H1 (cell line): ENCODE data around the gene PPRC1. TPM values are rescaled to one million over a fixed set of nuclear protein-coding genes. Genes with fewer than 3 reads are reported as not detected.

Experiments
- CTCF ChIA-PET: fragments of 300-600 bp; sonication (Branson Sonifier 250); formaldehyde crosslinking; loops from one replicate; lab custom pipeline; 2021; ENCODE audit not compliant: partially characterized antibody; lab: Charles Lee
- POLR2A ChIA-PET: fragments of 300-600 bp; sonication (Branson Sonifier 250); formaldehyde crosslinking; loops from one replicate; lab custom pipeline; 2021; ENCODE audit warnings: inconsistent platforms; ENCODE audit not compliant: partially characterized antibody; lab: Charles Lee
- DNase-seq, 2 experiments: peaks; one replicate each; pipeline versions ENCODE4 v3.0.0 to v3.0.0-alpha.2; 2010 to 2022; ENCODE audit warnings: low spot score in 2 of 2, low read depth in 1 of 2, mixed read lengths in 1 of 2
- FAIRE-seq: peaks from 2 replicates; lab custom pipeline; 2011; peaks lifted over from hg19 to GRCh38; lab: Jason Lieb, UNC
- H2AFZ ChIP-seq: 2 replicates; pipeline ENCODE4 v1.8.1; 2012; ENCODE audit warnings: low read length, inconsistent platforms
- H2AK5ac ChIP-seq: 2 replicates; pipeline ENCODE4 v1.6.1; 2013; ENCODE audit warnings: low read depth, low read length
- H2BK120ac ChIP-seq: replicated peaks from 2 replicates; pipeline ENCODE3; 2013; ENCODE audit warnings: low read depth, low read length, inconsistent platforms
- H2BK12ac ChIP-seq: 2 replicates; pipeline ENCODE4 v1.6.1; 2013; ENCODE audit warnings: low read depth, low read length
- H2BK15ac ChIP-seq: 2 replicates; pipeline ENCODE4 v1.6.1; 2013; ENCODE audit warnings: low read length
- H2BK20ac ChIP-seq: 2 replicates; pipeline ENCODE4 v1.6.1; 2013; ENCODE audit warnings: low read length
- H2BK5ac ChIP-seq: 2 replicates; pipeline ENCODE4 v1.6.1; 2013; ENCODE audit warnings: low read depth, low read length
- H3K14ac ChIP-seq: 2 replicates; pipeline ENCODE4 v1.6.1; 2013; ENCODE audit warnings: inconsistent platforms; ENCODE audit not compliant: insufficient read length
- H3K18ac ChIP-seq: 2 replicates; pipeline ENCODE4 v1.6.1; 2013; ENCODE audit warnings: low read length; ENCODE audit errors: extremely low read depth
- H3K23ac ChIP-seq: 2 replicates; pipeline ENCODE4 v1.6.1; 2013; ENCODE audit warnings: inconsistent platforms; ENCODE audit not compliant: insufficient read length
- H3K23me2 ChIP-seq: 2 replicates; pipeline ENCODE4 v1.6.1; 2013; ENCODE audit warnings: low read depth, low read length
- H3K27ac ChIP-seq: 2 replicates; pipeline ENCODE4 v1.6.1; 2011; ENCODE audit warnings: low read depth, low read length, inconsistent platforms
- H3K27me3 ChIP-seq, 4 experiments: replicated peaks in 1 of 4; 1 replicate in 1 of 4; 2 replicates in 3 of 4; pipeline versions ENCODE4 v1.6.1 to v1.8.1; 2011 to 2013; ENCODE audit warnings: low read length in 3 of 4, mild to moderate bottlenecking in 3 of 4, inconsistent platforms in 2 of 4, mixed read lengths in 2 of 4, moderate library complexity in 1 of 4; ENCODE audit not compliant: control insufficient read depth in 3 of 4, insufficient read depth in 3 of 4; ENCODE audit errors: extremely low read depth in 1 of 4
- H3K36me3 ChIP-seq, 4 experiments: 2 replicates each; pipeline versions ENCODE4 v1.6.1 to v1.8.1; 2011 to 2013; ENCODE audit warnings: mild to moderate bottlenecking in 4 of 4, low read length in 3 of 4, moderate library complexity in 2 of 4, control low read depth in 1 of 4, inconsistent platforms in 1 of 4; ENCODE audit not compliant: insufficient read depth in 4 of 4, control insufficient read depth in 2 of 4
- H3K4ac ChIP-seq: replicated peaks from 2 replicates; pipeline ENCODE3; 2013; ENCODE audit warnings: low read length, low read depth, mixed read lengths, inconsistent platforms; ENCODE audit not compliant: insufficient read length
- H3K4me1 ChIP-seq, 4 experiments: replicated peaks in 1 of 4; 1 replicate in 1 of 4; 2 replicates in 3 of 4; pipeline versions ENCODE4 v1.6.1 to v1.8.1; 2011 to 2013; ENCODE audit warnings: low read length in 3 of 4, inconsistent platforms in 2 of 4, mixed read lengths in 1 of 4; ENCODE audit not compliant: insufficient read depth in 4 of 4, control insufficient read depth in 3 of 4
- H3K4me2 ChIP-seq, 2 experiments: 2 replicates each; pipeline versions ENCODE4 v1.6.1 to v1.8.1; 2011 to 2013; ENCODE audit warnings: low read depth in 2 of 2, low read length in 2 of 2, control low read depth in 1 of 2, inconsistent platforms in 1 of 2, mild to moderate bottlenecking in 1 of 2; ENCODE audit not compliant: insufficient read depth in 1 of 2
- H3K4me3 ChIP-seq, 4 experiments: fragments of 200-600, 300-600 bp in 1 of 4; sonication (generic), shearing (Covaris generic), sonication (Bioruptor Twin) in 1 of 4; 2 replicates each; pipeline versions ENCODE4 v1.5.1 to v1.8.1; 2011 to 2016; ENCODE audit warnings: low read length in 4 of 4, low read depth in 3 of 4, control low read depth in 2 of 4, inconsistent platforms in 2 of 4, mild to moderate bottlenecking in 2 of 4, mixed read lengths in 1 of 4, moderate library complexity in 1 of 4; ENCODE audit not compliant: insufficient read depth in 2 of 4; ENCODE audit errors: extremely low read depth in 1 of 4
- H3K56ac ChIP-seq: replicated peaks from 2 replicates; pipeline ENCODE3; 2013; ENCODE audit warnings: low read depth, mild to moderate bottlenecking, mixed read lengths, low read length, inconsistent platforms; ENCODE audit not compliant: insufficient read length
- H3K79me1 ChIP-seq: 2 replicates; pipeline ENCODE4 v1.6.1; 2013; ENCODE audit warnings: low read depth, low read length, control low read depth
- H3K79me2 ChIP-seq, 2 experiments: 2 replicates each; pipeline versions ENCODE4 v1.6.1 to v1.8.1; 2012 to 2013; ENCODE audit warnings: low read length in 2 of 2, mild to moderate bottlenecking in 2 of 2, inconsistent platforms in 1 of 2; ENCODE audit not compliant: insufficient read depth in 2 of 2, control insufficient read depth in 1 of 2
- H3K9ac ChIP-seq, 4 experiments: replicated peaks in 1 of 4; 1 replicate in 1 of 4; 2 replicates in 3 of 4; pipeline versions ENCODE4 v1.6.1 to v1.8.1; 2011 to 2013; ENCODE audit warnings: low read depth in 3 of 4, low read length in 3 of 4, control low read depth in 2 of 4, mild to moderate bottlenecking in 2 of 4, moderate library complexity in 2 of 4, inconsistent platforms in 1 of 4; ENCODE audit errors: extremely low read depth in 1 of 4
- H3K9me3 ChIP-seq, 2 experiments: 2 replicates each; pipeline versions ENCODE4 v1.6.1 to v1.8.1; 2012 to 2013; ENCODE audit warnings: mild to moderate bottlenecking in 2 of 2, moderate library complexity in 2 of 2, control low read depth in 1 of 2, inconsistent platforms in 1 of 2, low read depth in 1 of 2, low read length in 1 of 2, mixed read lengths in 1 of 2; ENCODE audit not compliant: insufficient read depth in 2 of 2
- H4K20me1 ChIP-seq, 2 experiments: replicated peaks in 1 of 2; 2 replicates each; pipeline versions ENCODE3 to v1.8.1; 2011 to 2013; ENCODE audit warnings: inconsistent platforms in 2 of 2, low read length in 2 of 2, mild to moderate bottlenecking in 1 of 2; ENCODE audit not compliant: insufficient read depth in 2 of 2, control insufficient read depth in 1 of 2
- H4K5ac ChIP-seq: 2 replicates; pipeline ENCODE4 v1.6.1; 2013; ENCODE audit warnings: low read length, low read depth, mixed read lengths, inconsistent platforms; ENCODE audit not compliant: insufficient read length
- H4K8ac ChIP-seq: 2 replicates; pipeline ENCODE4 v1.8.0; 2013; ENCODE audit warnings: mild to moderate bottlenecking, moderate library complexity, low read length, inconsistent platforms; ENCODE audit not compliant: insufficient read depth; ENCODE audit errors: extremely low read depth
- H4K91ac ChIP-seq: replicated peaks from 2 replicates; pipeline ENCODE3; 2013; ENCODE audit warnings: low read length, mixed read lengths, inconsistent platforms; ENCODE audit not compliant: insufficient read length
- BCL11A ChIP-seq, 2 experiments: IDR thresholded peaks; one replicate each; pipeline ENCODE4 v1.6.1; 2011; ENCODE audit warnings: low read depth in 2 of 2, low read length in 2 of 2, mild to moderate bottlenecking in 2 of 2
- CBX8 ChIP-seq: fragments of 300-800, 300-1000 bp; sonication (generic); IDR thresholded peaks from 2 replicates; pipeline ENCODE4 v1.7.1; 2016; ENCODE audit warnings: low read depth, low read length, borderline replicate concordance
- GTF2F1 ChIP-seq: IDR thresholded peaks from 2 replicates; pipeline ENCODE4 v1.6.1; 2012; ENCODE audit warnings: low read depth, low read length, improper control_type of control experiment, borderline replicate concordance
- KDM5A ChIP-seq: fragments of 200-600 bp; IDR thresholded peaks from 2 replicates; pipeline ENCODE4 v1.7.1; 2012; ENCODE audit warnings: mild to moderate bottlenecking, low read length, inconsistent platforms, mixed read lengths
- SP4 ChIP-seq: IDR thresholded peaks from 2 replicates; pipeline ENCODE4 v1.6.1; 2012; ENCODE audit warnings: low read length, inconsistent platforms
- TCF12 ChIP-seq: IDR thresholded peaks from 2 replicates; pipeline ENCODE4 v1.6.1; 2011; ENCODE audit warnings: low read depth, mild to moderate bottlenecking, low read length
- TEAD4 ChIP-seq: IDR thresholded peaks from 2 replicates; pipeline ENCODE4 v1.6.1; 2012; ENCODE audit warnings: low read depth, low read length, inconsistent platforms, mixed read lengths
- WGBS, 2 experiments: shearing (Covaris generic) in 1 of 2; methylation state at CpG; one replicate each; pipeline versions ENCODE4 v1.1.6 to v1.1.7; 2013 to 2015; ENCODE audit warnings: low lambda C conversion rate in 2 of 2, mixed read lengths in 2 of 2, inconsistent platforms in 1 of 2, low coverage in 1 of 2, missing lambda C conversion rate in 1 of 2; ENCODE audit not compliant: insufficient replicate concordance in 2 of 2, insufficient coverage in 1 of 2, insufficient read length in 1 of 2; ENCODE audit errors: extremely low coverage in 1 of 2, missing lambda C conversion rate in 1 of 2; 5-methylcytosine and 5-hydroxymethylcytosine counted together
- polyA plus RNA-seq, 7 experiments: library from polyadenylated mRNA; depleted of rRNA in 3 of 7; stranded (reverse) in 5 of 7; unstranded in 2 of 7; fragments of >200 nt in 5 of 7; fragments of 200-250 nt in 2 of 7; gene quantifications; 1 replicate in 5 of 7; 2 replicates in 1 of 7; 4 replicates in 1 of 7; pipeline versions ENCODE4 v1.2.1 to v1.2.3, GENCODE V29; 2011 to 2013; ENCODE audit warnings: missing spikeins in 2 of 7, mixed read lengths in 2 of 7
- total RNA-seq: library from RNA; stranded (reverse); fragmentation: NEBNext Ultra II Directional; extraction: Animal tissue kit (Norgen Biotek cat#: 25700); gene quantifications from 2 replicates; pipeline ENCODE4 v1.2.1, GENCODE V29; 2021

Gene PPRC1
- total and polyA plus RNA-seq, 2 of the 8 experiments (the other 6 are each of a cell fraction or from before 2014, with no cell fraction given) = 46.5 to 88.4 TPM

- Histone ChIP-seq H4K8ac (no peak overlapping the region; the same call in 1 of the 2 replicates), H3K27me3 (no peaks in the 10 kb centered on the region), H3K56ac (no peak overlapping the region), H3K79me2 (peaks cover 4 to 61% of the 10 kb centered on the region in 2 experiments), H2AFZ (no peak overlapping the region), H4K5ac (no peak overlapping the region), H2BK20ac (no peak overlapping the region), H3K4ac (no peak overlapping the region), H3K36me3 (peaks cover 61 to 83% (median 79%) of the 10 kb centered on the region in 4 experiments), H3K23me2 (no peaks in the 10 kb centered on the region), H3K4me1 (no peaks in the 10 kb centered on the region; a peak in 1 of 7 replicates), H2AK5ac (no peak overlapping the region), H3K9me3 (no peaks in the 10 kb centered on the region), H3K79me1 (peaks cover 34% of the 10 kb centered on the region), H2BK120ac (no peak overlapping the region), H3K4me2 (no peak overlapping the region), H4K91ac (no peak overlapping the region), H3K23ac (no peak overlapping the region), H3K14ac (no peak overlapping the region), H2BK15ac (no peak overlapping the region), H3K9ac (no peak overlapping the region), H2BK5ac (no peak overlapping the region; the same call in 1 of the 2 replicates), H2BK12ac (no peak overlapping the region), H4K20me1 (peaks cover 25 to 46% of the 10 kb centered on the region in 2 experiments), H3K4me3 (no peak overlapping the region), H3K18ac (no peak overlapping the region), H3K27ac (no peak overlapping the region)
- DNase-seq (no peak), FAIRE-seq (no peak)
- CTCF ChIA-PET = interaction anchor here (0.9 kb wide), 1 partner anchor 11 kb away, joined by 4 read pairs; the partner anchor contains the start of gene NOLC1
- POLR2A ChIA-PET = interaction anchor here (0.9 to 20.0 kb wide), 4 partner anchors 9 to 18 kb away, joined by 4 to 408 read pairs (median 4); partner anchors contain the start of gene NOLC1
- 89% methylated on average over 4 of the region's 4 CpGs; no CpG with 5 or more reads in 1 of the 2 experiments for WGBS, 2 experiments
- TF ChIP-seq KDM5A (no peak), TCF12 (no peak), BCL11A (IDR thresholded peaks at IDR 0.05; ENCODE audit: low read depth in 2 of 2, low read length in 2 of 2) (no peak), GTF2F1 (no peak), SP4 (no peak), TEAD4 (no peak), CBX8 (no peak)
Observed at GRCh38 chr10:102141583-102142107, 8.8 kb downstream of the PPRC1 start.
